ENCODE measurements around the gene BCS1L.

Gene BCS1L

GRCh38 chr2:218635719-218636118, 23.8 kb upstream of the BCS1L start:
- no peak for DNase-seq (ENCODE audit: low spot score)
- Histone ChIP-seq H3K4me3 (ENCODE audit: severe bottlenecking) (no peak overlapping the region), H3K27me3 (ENCODE audit: insufficient read depth, poor library complexity, severe bottlenecking) (no peaks in the 10 kb centered on the region), H3K4me1 (ENCODE audit: insufficient read depth, poor library complexity, severe bottlenecking) (peaks cover 15% of the 10 kb centered on the region), H3K27ac (ENCODE audit: poor library complexity, severe bottlenecking) (no peak overlapping the region), H3K36me3 (ENCODE audit: low read depth) (peaks cover 60% of the 10 kb centered on the region), H3K9me3 (ENCODE audit: severe bottlenecking) (no peaks in the 10 kb centered on the region)
- ATAC-seq (ENCODE audit: low read depth): no peak
- no peak for TF ChIP-seq CTCF (IDR thresholded peaks at IDR 0.05; ENCODE audit: poor library complexity, severe bottlenecking)

- ATAC-seq (ENCODE audit: low read depth) (no peak), DNase-seq (ENCODE audit: low spot score) (no peak)
- H3K36me3 ChIP-seq (ENCODE audit: low read depth): peaks cover 83% of the 10 kb centered on the region
Observed at GRCh38 chr2:218638372-218638771, 21.1 kb upstream of the BCS1L start.

GRCh38 chr2:218642121-218642656, 17.3 kb upstream of the BCS1L start:
- no peak for ATAC-seq (ENCODE audit: low read depth)
- no peaks in the 10 kb centered on the region for H3K27me3 ChIP-seq (ENCODE audit: insufficient read depth, poor library complexity, severe bottlenecking)
- H3K4me1 ChIP-seq (ENCODE audit: insufficient read depth, poor library complexity, severe bottlenecking): no peaks in the 10 kb centered on the region
- peaks cover 94% of the 10 kb centered on the region for H3K36me3 ChIP-seq (ENCODE audit: low read depth)
- TF ChIP-seq CTCF (IDR thresholded peaks at IDR 0.05; ENCODE audit: poor library complexity, severe bottlenecking): no peak
- no peak for DNase-seq (ENCODE audit: low spot score)
- no peak overlapping the region for H3K4me3 ChIP-seq (ENCODE audit: severe bottlenecking)
- no peak overlapping the region for H3K27ac ChIP-seq (ENCODE audit: poor library complexity, severe bottlenecking)
- H3K9me3 ChIP-seq (ENCODE audit: severe bottlenecking): no peaks in the 10 kb centered on the region

More at GRCh38 chr2:218638372-218638771, 21.1 kb upstream of the BCS1L start:
- no peaks in the 10 kb centered on the region for H3K27me3 ChIP-seq (ENCODE audit: insufficient read depth, poor library complexity, severe bottlenecking)
- no peaks in the 10 kb centered on the region for H3K4me1 ChIP-seq (ENCODE audit: insufficient read depth, poor library complexity, severe bottlenecking)
- no peaks in the 10 kb centered on the region for H3K9me3 ChIP-seq (ENCODE audit: severe bottlenecking)
- H3K4me3 ChIP-seq (ENCODE audit: severe bottlenecking): no peak overlapping the region
- TF ChIP-seq CTCF (IDR thresholded peaks at IDR 0.05; ENCODE audit: poor library complexity, severe bottlenecking): no peak
- no peak overlapping the region for H3K27ac ChIP-seq (ENCODE audit: poor library complexity, severe bottlenecking)

- DNase-seq (ENCODE audit: low spot score) (no peak), ATAC-seq (ENCODE audit: low read depth) (no peak)
- no peak for TF ChIP-seq CTCF (IDR thresholded peaks at IDR 0.05; ENCODE audit: poor library complexity, severe bottlenecking)
- no peak overlapping the region for H3K4me3 ChIP-seq (ENCODE audit: severe bottlenecking)
- H3K27me3 ChIP-seq (ENCODE audit: insufficient read depth, poor library complexity, severe bottlenecking): no peaks in the 10 kb centered on the region
- no peaks in the 10 kb centered on the region for H3K4me1 ChIP-seq (ENCODE audit: insufficient read depth, poor library complexity, severe bottlenecking)
- no peaks in the 10 kb centered on the region for H3K9me3 ChIP-seq (ENCODE audit: severe bottlenecking)
- peaks cover 93% of the 10 kb centered on the region for H3K36me3 ChIP-seq (ENCODE audit: low read depth)
- H3K27ac ChIP-seq (ENCODE audit: poor library complexity, severe bottlenecking): no peak overlapping the region
Observed at GRCh38 chr2:218642786-218643185, 16.7 kb upstream of the BCS1L start.

GRCh38 chr2:218643751-218644310, 15.7 kb upstream of the BCS1L start:
- ATAC-seq (ENCODE audit: low read depth) (peak; percentile 9; the same call in 1 of the 3 replicates), DNase-seq (ENCODE audit: low spot score) (no peak)
- no peaks in the 10 kb centered on the region for H3K27me3 ChIP-seq (ENCODE audit: insufficient read depth, poor library complexity, severe bottlenecking)
- no peak for TF ChIP-seq CTCF (IDR thresholded peaks at IDR 0.05; ENCODE audit: poor library complexity, severe bottlenecking)
- H3K9me3 ChIP-seq (ENCODE audit: severe bottlenecking): no peaks in the 10 kb centered on the region
- no peak overlapping the region for H3K27ac ChIP-seq (ENCODE audit: poor library complexity, severe bottlenecking)
- no peak overlapping the region for H3K4me3 ChIP-seq (ENCODE audit: severe bottlenecking)
- peaks cover 93% of the 10 kb centered on the region for H3K36me3 ChIP-seq (ENCODE audit: low read depth)
- H3K4me1 ChIP-seq (ENCODE audit: insufficient read depth, poor library complexity, severe bottlenecking): no peaks in the 10 kb centered on the region
